Activated T-helper 1 cell treated with anti-CD3 and anti-CD28 coated beads, Interleukin-2, amount 50 U/mL, for 16 hours (primary cell): ENCODE data around the gene TBC1D9B.

Source experiments
- DNase-seq, 2 donors: peaks; one replicate each; pipeline ENCODE4 v3.0.0-alpha.2; 2020; ENCODE audit warnings: low read depth in 1 of 2, low spot score in 1 of 2

TBC1D9B gene

GRCh38 chr5:179907556-179908324 lies at the start of gene TBC1D9B:
TSS of gene TBC1D9B (minus strand) at chr5:179907897. CDS start at chr5:179907821, 76 bp downstream.
- peak; percentile 35 to 60 for DNase-seq

GRCh38 chr5:179955630-179956029 lies 47.9 kb upstream of the TBC1D9B start:
- DNase-seq, result no peak

GRCh38 chr5:179955062-179955461 lies 47.4 kb upstream of the TBC1D9B start:
- no peak for DNase-seq

DNA sequence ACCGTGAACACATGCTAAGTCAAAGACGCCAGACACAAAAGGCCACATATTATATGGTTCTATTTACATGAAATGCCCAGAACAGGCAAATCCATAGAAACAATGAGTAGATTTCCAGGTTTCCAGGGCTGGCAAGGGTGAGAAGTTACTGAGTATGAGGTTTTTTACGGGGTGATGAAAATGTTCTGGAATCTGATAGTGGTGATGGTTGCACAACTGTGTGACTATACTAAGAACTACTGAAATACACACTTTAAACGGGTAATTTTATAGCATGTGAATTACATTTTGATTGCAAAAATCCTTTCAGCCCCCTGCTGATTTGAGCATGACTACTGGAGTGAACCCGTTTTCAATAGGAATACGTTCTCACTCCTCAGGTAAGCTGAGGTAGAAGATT lies 46.7 kb upstream of the TBC1D9B start:
- DNase-seq, result no peak

GRCh38 chr5:179953987-179954386 lies 46.3 kb upstream of the TBC1D9B start:
- DNase-seq, result no peak

DNA sequence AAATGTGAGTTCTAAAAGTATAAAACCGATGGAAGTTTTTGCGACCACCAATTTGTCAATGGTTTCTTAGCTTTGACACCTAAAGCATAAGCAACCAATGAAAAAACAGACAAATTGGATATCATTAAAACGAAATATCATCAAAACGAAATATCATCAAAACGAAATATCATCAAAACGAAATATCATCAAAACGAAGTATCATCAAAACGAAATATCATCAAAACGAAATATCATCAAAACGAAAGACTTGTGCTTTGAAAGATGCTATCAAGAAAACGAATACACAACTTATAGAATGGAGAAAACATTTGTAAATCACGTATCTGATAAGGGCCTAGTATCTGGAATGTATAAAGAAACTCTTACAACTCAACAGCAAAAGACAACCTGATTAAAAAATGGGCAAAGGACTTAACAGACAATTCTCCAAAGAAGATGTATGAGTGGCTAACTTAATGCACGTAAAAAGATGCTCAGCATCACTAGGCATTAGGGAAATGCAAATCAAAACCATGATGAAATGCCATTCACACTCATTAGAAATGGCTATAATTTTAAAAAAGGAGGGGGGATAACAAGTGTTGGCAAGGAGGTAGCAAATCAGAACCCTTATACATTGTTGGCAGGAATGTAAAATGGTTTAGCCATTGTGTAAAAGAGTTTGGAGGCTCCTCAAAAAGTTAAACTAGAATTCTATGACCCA lies 29.4 kb upstream of the TBC1D9B start:
- no peak for DNase-seq

- DNase-seq, result no peak
Measured at GRCh38 chr5:179930788-179931473, 23.2 kb upstream of the TBC1D9B start.

DNA sequence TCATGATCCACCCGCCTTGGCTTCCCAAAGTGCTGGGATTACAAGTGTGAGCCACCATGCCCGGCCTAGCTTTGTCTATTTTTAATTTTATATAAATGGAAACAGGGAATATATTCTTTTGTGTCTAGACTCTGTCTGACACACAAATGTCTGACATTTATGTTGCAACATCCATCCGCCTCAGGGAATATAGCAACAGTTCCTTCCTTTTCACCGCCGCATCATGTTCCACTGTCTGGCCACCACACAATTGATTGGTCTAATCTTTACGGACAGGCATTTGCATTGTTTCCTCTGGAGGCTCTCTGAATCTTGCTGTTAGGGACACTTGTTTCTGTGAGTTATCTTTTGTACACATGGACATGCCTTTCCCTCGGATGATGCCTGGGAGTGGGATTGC lies 20.1 kb upstream of the TBC1D9B start:
- DNase-seq, result no peak

GRCh38 chr5:179926657-179927056 lies 19.0 kb upstream of the TBC1D9B start:
- no peak for DNase-seq

- DNase-seq, result no peak
Measured at GRCh38 chr5:179923436-179923835, 15.7 kb upstream of the TBC1D9B start.

DNA sequence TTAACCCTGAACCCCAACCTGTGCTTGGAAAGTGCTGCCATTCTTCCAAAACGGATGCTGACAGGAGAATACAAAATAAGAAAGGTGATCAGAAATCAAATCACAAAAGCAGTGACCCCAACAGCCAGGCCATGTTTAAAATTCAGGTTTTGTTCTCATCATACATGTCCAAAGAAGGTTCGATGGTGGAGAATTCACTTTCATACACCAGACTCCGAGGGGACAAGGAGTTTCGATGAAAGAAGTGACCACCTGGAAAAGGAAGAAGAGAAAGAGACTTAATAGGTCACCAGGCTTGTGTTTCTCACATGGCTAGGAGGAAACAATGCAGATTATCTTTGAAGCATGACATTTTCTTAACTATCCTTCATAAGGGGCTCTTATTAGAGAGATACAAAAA lies 12.5 kb upstream of the TBC1D9B start:
- DNase-seq, result no peak

DNA sequence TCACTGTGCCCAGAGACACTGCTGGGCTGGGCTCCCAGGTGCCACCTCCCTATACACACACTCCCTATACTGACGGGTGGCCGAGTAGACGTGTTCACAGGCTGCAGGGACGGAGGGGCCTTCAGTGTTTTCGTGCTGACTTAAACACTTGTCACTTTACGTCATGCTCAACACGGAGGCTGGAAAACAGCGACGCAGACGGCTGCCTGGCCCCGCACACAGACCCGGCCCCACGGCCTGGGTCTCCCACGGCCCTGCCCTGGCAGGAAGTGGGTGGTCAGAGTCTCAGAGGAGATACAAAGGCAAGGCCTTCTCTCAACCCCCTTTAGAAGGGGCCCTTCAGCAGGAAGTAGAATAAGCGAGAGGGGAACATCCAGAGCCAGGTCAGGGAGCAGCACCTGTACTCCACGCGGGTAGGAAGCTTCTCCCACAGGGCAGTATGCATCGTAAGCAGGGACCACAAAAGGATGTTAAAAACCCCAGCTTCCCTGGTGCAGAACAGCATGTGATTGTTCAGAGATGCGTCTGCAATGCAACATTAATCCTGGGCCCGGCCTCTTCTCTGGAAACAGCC lies 11.9 kb upstream of the TBC1D9B start:
- DNase-seq, result no peak

GRCh38 chr5:179918742-179919486 lies 11.2 kb upstream of the TBC1D9B start:
- DNase-seq, result no peak

DNA sequence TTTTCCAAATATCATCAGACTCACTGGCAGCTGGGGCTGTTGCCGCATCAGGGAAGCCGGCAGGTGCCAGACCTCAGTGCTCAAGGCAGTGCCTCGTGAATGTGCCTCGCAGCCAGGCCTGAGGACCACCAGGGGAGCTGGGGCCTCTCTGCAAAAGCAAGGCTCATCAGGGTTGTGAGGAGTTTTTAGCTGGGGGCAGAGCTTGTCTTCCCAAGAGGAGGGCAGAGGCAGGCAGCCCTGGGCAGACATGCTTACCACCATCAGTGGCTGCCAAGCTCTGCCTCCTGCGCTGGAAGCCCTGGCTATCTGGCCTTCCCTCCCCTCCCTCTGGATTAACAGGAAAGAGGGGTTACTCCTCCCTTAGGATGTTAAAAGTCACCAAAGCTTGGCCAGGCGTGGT lies 8.8 kb upstream of the TBC1D9B start:
- DNase-seq, result no peak

DNA sequence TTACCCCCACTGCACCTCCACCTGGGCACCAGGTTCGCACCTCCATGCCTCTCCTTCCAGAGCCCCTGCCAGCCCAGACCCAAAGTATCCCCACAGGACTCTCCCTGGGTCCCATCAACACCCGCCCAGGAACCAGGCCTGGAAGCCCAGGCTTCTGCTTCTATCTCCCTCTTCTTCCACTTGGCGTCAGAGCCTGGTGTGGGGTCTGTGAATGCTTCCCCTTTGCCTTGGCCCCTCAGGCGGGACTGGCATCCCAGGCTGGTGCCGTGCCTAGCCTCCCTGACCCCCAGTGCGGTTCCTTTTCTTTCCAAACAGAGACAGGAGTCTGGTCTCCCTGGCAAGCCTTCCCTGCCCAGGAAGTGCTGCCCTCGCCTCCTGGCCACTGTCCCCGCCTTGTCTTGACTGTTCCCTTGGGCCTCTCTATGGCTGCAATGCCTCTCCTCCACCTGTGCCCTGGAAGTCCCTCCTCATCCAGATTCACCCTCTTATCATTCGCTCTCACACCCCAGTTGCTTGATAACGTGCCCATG lies 7.8 kb upstream of the TBC1D9B start:
- no peak for DNase-seq

GRCh38 chr5:179914032-179914755 lies 6.5 kb upstream of the TBC1D9B start:
- DNase-seq, result no peak

DNA sequence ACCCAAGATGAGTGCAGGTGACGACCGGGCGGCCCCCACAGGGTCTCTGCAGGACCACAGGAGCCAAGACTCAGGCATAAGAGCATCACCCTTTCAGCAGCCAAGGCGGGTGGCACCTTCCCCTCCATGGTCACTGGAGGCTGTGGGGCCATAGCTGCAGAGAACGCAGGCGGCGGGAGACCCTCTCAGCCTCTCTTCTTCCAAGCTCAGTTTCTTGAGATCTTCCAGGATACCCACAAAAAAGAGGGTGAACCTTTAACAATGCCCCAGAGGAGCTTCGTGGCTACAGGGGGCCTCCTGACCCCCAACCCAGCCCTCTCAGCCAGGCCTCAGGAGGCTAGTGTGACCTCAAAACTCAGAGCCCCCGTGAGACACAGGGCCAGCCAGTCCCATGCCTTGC lies 5.8 kb upstream of the TBC1D9B start:
- no peak for DNase-seq

GRCh38 chr5:179912951-179913350 lies 5.3 kb upstream of the TBC1D9B start:
- DNase-seq, result no peak

- no peak for DNase-seq
Measured at GRCh38 chr5:179912386-179912785, 4.7 kb upstream of the TBC1D9B start.

GRCh38 chr5:179909224-179909623 lies 1.5 kb upstream of the TBC1D9B start:
- DNase-seq, result no peak
